Endothelial cell of umbilical vein (primary cell): ENCODE measurements around the gene CNTNAP4. TPM values are rescaled to one million over a fixed set of nuclear protein-coding genes. Genes with fewer than 3 reads are reported as not detected.

Experiments
- BruUV-seq: library from RNA; stranded (reverse); fragments of 400-500 nt; replicated peaks from 2 replicates; lab custom pipeline; 2021; lab: Mats Ljungman, UMichigan
- CTCF ChIA-PET: fragments of 300-600, 350-600 bp; sonication (Branson Sonifier 250); formaldehyde crosslinking; loops from one replicate; lab custom pipeline; 2021; ENCODE audit warnings: antibody characterized with exemption, inconsistent platforms; lab: Charles Lee
- POLR2A ChIA-PET: fragments of 300-600, 350-600 bp; sonication (Branson Sonifier 250); formaldehyde crosslinking; loops from one replicate; lab custom pipeline; 2021; ENCODE audit warnings: antibody characterized with exemption, inconsistent platforms; lab: Charles Lee
- DNase-seq: peaks from one replicate; pipeline ENCODE4 v3.0.0-alpha.2; 2011; ENCODE audit warnings: low read depth, low spot score
- FAIRE-seq: peaks from 2 replicates; lab custom pipeline; 2011; peaks lifted over from hg19 to GRCh38; lab: Jason Lieb, UNC
- H2AFZ ChIP-seq: 2 replicates; pipeline ENCODE4 v1.6.0; 2012; ENCODE audit warnings: low read depth, low read length, control low read depth, inconsistent platforms
- H3K27ac ChIP-seq: 2 replicates; pipeline ENCODE4 v1.5.1; 2011; ENCODE audit warnings: low read depth, mild to moderate bottlenecking, control low read depth, low read length, moderate library complexity; ENCODE audit not compliant: insufficient read depth
- H3K27me3 ChIP-seq, 2 experiments: 2 replicates each; pipeline versions ENCODE4 v1.6.0 to v1.6.1; 2011; ENCODE audit warnings: low read length in 2 of 2, mixed read lengths in 1 of 2; ENCODE audit not compliant: control insufficient read depth in 2 of 2, insufficient read depth in 2 of 2
- H3K36me3 ChIP-seq, 2 experiments: 2 replicates in 1 of 2; 3 replicates in 1 of 2; pipeline ENCODE4 v1.5.1; 2011; ENCODE audit warnings: low read length in 2 of 2, mild to moderate bottlenecking in 1 of 2, moderate library complexity in 1 of 2; ENCODE audit not compliant: control insufficient read depth in 2 of 2, insufficient read depth in 2 of 2; ENCODE audit errors: extremely low read depth in 1 of 2
- H3K4me1 ChIP-seq: 3 replicates; pipeline ENCODE4 v1.5.1; 2011; ENCODE audit warnings: mild to moderate bottlenecking, low read length; ENCODE audit not compliant: control insufficient read depth, insufficient read depth; ENCODE audit errors: extremely low read depth
- H3K4me2 ChIP-seq: 2 replicates; pipeline ENCODE4 v1.6.1; 2011; ENCODE audit warnings: low read length, control low read depth, mixed read lengths; ENCODE audit not compliant: insufficient read depth
- H3K4me3 ChIP-seq, 3 experiments: fragments of 200-600 bp in 1 of 3; sonication (generic), shearing (Covaris generic) in 1 of 3; replicated peaks in 1 of 3; 2 replicates each; pipeline ENCODE4 v1.5.1; 2011 to 2016; ENCODE audit warnings: control low read depth in 3 of 3, low read length in 3 of 3, mild to moderate bottlenecking in 2 of 3, inconsistent platforms in 1 of 3, low read depth in 1 of 3, moderate library complexity in 1 of 3; ENCODE audit not compliant: insufficient read depth in 1 of 3
- H3K79me2 ChIP-seq: 2 replicates; pipeline ENCODE4 v1.6.0; 2012; ENCODE audit warnings: low read length, inconsistent platforms; ENCODE audit not compliant: control insufficient read depth, insufficient read depth
- H3K9ac ChIP-seq: replicated peaks from 2 replicates; pipeline ENCODE3; 2011; ENCODE audit warnings: low read length, control low read depth; ENCODE audit not compliant: insufficient read depth; ENCODE audit errors: extremely low read depth
- H3K9me1 ChIP-seq: replicated peaks from 3 replicates; pipeline ENCODE4 v1.6.0; 2011; ENCODE audit warnings: mild to moderate bottlenecking, low read length; ENCODE audit not compliant: control insufficient read depth, insufficient read depth; ENCODE audit errors: extremely low read depth
- H3K9me3 ChIP-seq: replicated peaks from 2 replicates; pipeline ENCODE4 v1.5.1; 2012; ENCODE audit warnings: low read length, inconsistent platforms; ENCODE audit not compliant: control insufficient read depth, insufficient read depth
- H4K20me1 ChIP-seq: replicated peaks from 2 replicates; pipeline ENCODE3; 2011; ENCODE audit warnings: mild to moderate bottlenecking, low read length; ENCODE audit not compliant: control insufficient read depth, insufficient read depth; ENCODE audit errors: extremely low read depth
- FOS ChIP-seq: IDR thresholded peaks from 2 replicates; pipeline ENCODE4 v1.6.1; 2011; ENCODE audit warnings: mild to moderate bottlenecking, low read length, moderate library complexity, borderline replicate concordance; ENCODE audit not compliant: insufficient read depth
- GATA2 ChIP-seq: IDR thresholded peaks from 2 replicates; pipeline ENCODE4 v1.7.0; 2011; ENCODE audit warnings: low read depth, mild to moderate bottlenecking, moderate library complexity, mixed read lengths, low read length; ENCODE audit not compliant: insufficient read length, insufficient read depth
- JUN ChIP-seq: IDR thresholded peaks from 2 replicates; pipeline ENCODE4 v1.6.1; 2011; ENCODE audit warnings: borderline replicate concordance, low read depth; ENCODE audit not compliant: insufficient read length, insufficient read depth
- POLR2A ChIP-seq: IDR thresholded peaks from 2 replicates; pipeline ENCODE4 v1.6.1; 2012; ENCODE audit warnings: low read depth, mild to moderate bottlenecking, control low read depth, low read length
- POLR2AphosphoS5 ChIP-seq: IDR thresholded peaks from 2 replicates; pipeline ENCODE4 v1.6.1; 2012; ENCODE audit warnings: low read depth, mild to moderate bottlenecking, control low read depth, low read length, moderate library complexity; ENCODE audit not compliant: insufficient read depth
- dilution Hi-C: fragments of 300-500 bp; cut with MboI; formaldehyde crosslinking; loops from one replicate; pipeline ENCODE4 v1.15.0; 2019; ENCODE audit warnings: low sequenced_read_pairs; ENCODE audit not compliant: extremely low pct_ligation_motif_present
- intact Hi-C: fragments of 100-400 bp; cut with micrococcal nuclease; formaldehyde crosslinking; loops from one replicate; pipeline ENCODE4 v1.10.0; 2022
- polyA plus RNA-seq, 4 experiments: library from polyadenylated mRNA; depleted of rRNA in 3 of 4; stranded (reverse) in 3 of 4; unstranded in 1 of 4; fragments of >200 nt; gene quantifications; 2 replicates each; pipeline versions ENCODE4 v1.2.1 to v1.2.3, GENCODE V29; 2011 to 2012; ENCODE audit warnings: missing spikeins in 1 of 4
- total RNA-seq: library from RNA; stranded (reverse); gene quantifications from 2 replicates; pipeline ENCODE4 v1.2.3, GENCODE V29; 2021
- TF ChIP-seq, protein P1 (sequence below), 2 donors: IDR thresholded peaks; 1 replicate in 1 of 2; 2 replicates in 1 of 2; pipeline ENCODE4 v1.5.1; 2011; ENCODE audit warnings: low read length in 2 of 2, mild to moderate bottlenecking in 2 of 2, moderate library complexity in 2 of 2, control low read depth in 1 of 2, inconsistent platforms in 1 of 2, low read depth in 1 of 2; ENCODE audit not compliant: insufficient read depth in 1 of 2; ENCODE audit errors: extremely low read depth in 1 of 2

CNTNAP4 gene
- total and polyA plus RNA-seq, 2 donors (not counting 3 experiments of a cell fraction or from before 2014, with no cell fraction given) = not detected

DNA sequence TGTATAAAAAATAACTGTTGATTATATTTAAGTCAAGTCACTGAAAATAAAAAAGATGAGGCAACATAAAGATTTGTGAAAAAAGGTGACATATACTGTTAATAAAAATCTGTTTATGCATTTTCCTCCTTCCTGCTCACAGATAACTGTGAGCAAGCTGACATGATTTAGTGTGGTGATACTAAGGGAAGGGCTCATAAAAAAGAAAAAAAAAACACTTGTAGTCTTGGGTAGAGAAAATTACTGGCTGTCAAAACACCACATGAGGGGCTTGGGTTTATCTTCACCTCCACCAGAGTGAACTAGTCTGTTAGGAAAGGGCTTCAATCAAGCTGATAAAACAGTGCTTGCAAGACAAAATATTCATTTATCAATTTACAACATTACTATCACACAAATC lies 247.6 kb downstream of the CNTNAP4 start:
- dilution Hi-C loops = no loop called here
- Histone ChIP-seq H3K9ac (no peak overlapping the region), H3K27ac (no peak overlapping the region), H3K4me3 (no peak overlapping the region), H3K4me2 (no peak overlapping the region), H3K9me3 (no peaks in the 10 kb centered on the region), H4K20me1 (no peaks in the 10 kb centered on the region), H3K9me1 (no peaks in the 10 kb centered on the region), H3K27me3 (no peaks in the 10 kb centered on the region), H2AFZ (no peak overlapping the region), H3K36me3 (no peaks in the 10 kb centered on the region), H3K79me2 (no peaks in the 10 kb centered on the region), H3K4me1 (no peaks in the 10 kb centered on the region)
- no peak for DNase-seq
- FAIRE-seq = no peak
- intact Hi-C loops = no loop called here
- BruUV-seq = no TSS peak
- ChIA-PET CTCF (no interaction called here), POLR2A (no interaction called here)
- no peak for TF ChIP-seq POLR2AphosphoS5
- TF ChIP-seq POLR2A = no peak

DNA sequence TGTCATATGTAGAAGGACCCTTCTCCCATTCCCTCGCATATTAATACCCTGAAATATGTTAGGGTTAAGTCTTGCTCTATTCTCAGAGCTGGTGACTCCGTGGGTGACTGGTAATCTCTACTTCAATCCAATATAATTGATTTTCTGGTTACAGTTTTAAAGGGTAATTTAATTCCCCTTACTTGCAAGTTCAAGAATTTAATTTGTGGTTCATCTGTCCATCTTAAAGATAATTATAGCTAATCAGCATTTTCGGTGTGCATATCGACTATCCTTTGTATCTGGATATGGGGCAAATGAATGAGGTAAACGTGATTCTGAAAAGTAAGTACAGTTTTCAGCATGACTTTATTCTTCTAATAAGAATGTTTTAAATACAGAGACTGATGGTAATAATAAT lies 250.0 kb downstream of the CNTNAP4 start:
- dilution Hi-C loops (no loop called here), intact Hi-C loops (no loop called here)
- POLR2A ChIA-PET = no interaction called here
- H3K9me1 ChIP-seq = no peaks in the 10 kb centered on the region
- no peaks in the 10 kb centered on the region for H3K36me3 ChIP-seq
- TF ChIP-seq, protein P1, sequence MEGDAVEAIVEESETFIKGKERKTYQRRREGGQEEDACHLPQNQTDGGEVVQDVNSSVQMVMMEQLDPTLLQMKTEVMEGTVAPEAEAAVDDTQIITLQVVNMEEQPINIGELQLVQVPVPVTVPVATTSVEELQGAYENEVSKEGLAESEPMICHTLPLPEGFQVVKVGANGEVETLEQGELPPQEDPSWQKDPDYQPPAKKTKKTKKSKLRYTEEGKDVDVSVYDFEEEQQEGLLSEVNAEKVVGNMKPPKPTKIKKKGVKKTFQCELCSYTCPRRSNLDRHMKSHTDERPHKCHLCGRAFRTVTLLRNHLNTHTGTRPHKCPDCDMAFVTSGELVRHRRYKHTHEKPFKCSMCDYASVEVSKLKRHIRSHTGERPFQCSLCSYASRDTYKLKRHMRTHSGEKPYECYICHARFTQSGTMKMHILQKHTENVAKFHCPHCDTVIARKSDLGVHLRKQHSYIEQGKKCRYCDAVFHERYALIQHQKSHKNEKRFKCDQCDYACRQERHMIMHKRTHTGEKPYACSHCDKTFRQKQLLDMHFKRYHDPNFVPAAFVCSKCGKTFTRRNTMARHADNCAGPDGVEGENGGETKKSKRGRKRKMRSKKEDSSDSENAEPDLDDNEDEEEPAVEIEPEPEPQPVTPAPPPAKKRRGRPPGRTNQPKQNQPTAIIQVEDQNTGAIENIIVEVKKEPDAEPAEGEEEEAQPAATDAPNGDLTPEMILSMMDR (IDR thresholded peaks at IDR 0.05; ENCODE audit: extremely low read depth in 1 of 2, insufficient read depth in 1 of 2, low read depth in 1 of 2, low read length in 2 of 2) = no peak
- TF ChIP-seq POLR2A (no peak), JUN (no peak), GATA2 (no peak), FOS (no peak)
- H2AFZ ChIP-seq = no peak overlapping the region
- H3K27me3 ChIP-seq = no peaks in the 10 kb centered on the region
- BruUV-seq = no TSS peak
- H3K27ac ChIP-seq = no peak overlapping the region
- no peak overlapping the region for H3K4me3 ChIP-seq
- no peak overlapping the region for H3K9ac ChIP-seq
- no peak overlapping the region for H3K4me2 ChIP-seq
- CTCF ChIA-PET = no interaction called here
- H3K79me2 ChIP-seq = no peaks in the 10 kb centered on the region
- FAIRE-seq = no peak
- H3K9me3 ChIP-seq = no peaks in the 10 kb centered on the region
- H3K4me1 ChIP-seq = no peaks in the 10 kb centered on the region
- DNase-seq = no peak
- no peaks in the 10 kb centered on the region for H4K20me1 ChIP-seq
